ENCODE measurements around the gene TCF4.

Gene TCF4

GRCh38 chr18:55588111-55588869 is at the start of gene TCF4:
TCF4 (minus strand) TSS chr18:55588192; CDS start chr18:55587116, 1,076 bp downstream.
- DNase-seq, result no peak

DNA sequence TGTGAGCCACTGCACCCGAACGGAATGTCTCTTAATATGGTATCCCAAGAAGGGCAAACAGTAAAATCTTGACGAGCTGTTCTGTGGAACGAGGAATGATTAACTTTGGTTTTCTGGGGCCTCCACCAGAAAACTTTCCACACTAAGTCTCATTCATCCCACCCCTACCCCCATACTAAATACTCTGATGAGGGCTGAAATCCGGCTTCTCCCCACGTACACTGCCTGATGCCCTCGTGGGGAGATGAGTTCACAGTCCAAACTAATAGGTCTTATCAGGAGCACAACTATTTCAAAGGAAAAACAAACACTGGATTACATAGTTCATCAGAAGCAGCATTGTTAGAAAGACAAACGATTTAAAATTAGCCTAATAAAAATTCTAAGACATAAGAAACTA is 49.2 kb upstream of the TCF4 start:
- no peak for DNase-seq

GRCh38 chr18:55635439-55635838 is 47.4 kb upstream of the TCF4 start:
- no peak for DNase-seq

- DNase-seq, result no peak
Observed at GRCh38 chr18:55634545-55634944, 46.6 kb upstream of the TCF4 start.

- no peak for DNase-seq
Observed at GRCh38 chr18:55633032-55633431, 45.0 kb upstream of the TCF4 start.

DNA sequence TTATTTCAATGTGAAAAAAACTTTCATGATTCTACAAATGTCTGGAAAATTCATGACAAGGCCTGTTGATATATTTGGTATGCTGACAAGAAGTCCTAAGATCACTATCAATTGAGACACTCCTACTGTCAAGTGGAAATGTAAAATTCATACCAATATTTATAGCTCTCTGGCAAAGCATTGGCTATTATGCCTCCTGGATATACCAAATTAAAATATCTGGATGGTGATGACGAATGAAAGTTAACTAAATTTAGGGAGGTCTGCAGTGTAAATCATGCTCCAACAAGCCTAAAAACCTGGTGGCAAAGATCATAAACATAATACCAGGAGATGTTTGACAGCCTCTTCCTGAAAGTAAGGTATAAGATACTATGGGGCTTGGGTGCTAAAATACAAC is 41.1 kb upstream of the TCF4 start:
- DNase-seq, result no peak

GRCh38 chr18:55627007-55627406 is 39.0 kb upstream of the TCF4 start:
- DNase-seq, result no peak

DNA sequence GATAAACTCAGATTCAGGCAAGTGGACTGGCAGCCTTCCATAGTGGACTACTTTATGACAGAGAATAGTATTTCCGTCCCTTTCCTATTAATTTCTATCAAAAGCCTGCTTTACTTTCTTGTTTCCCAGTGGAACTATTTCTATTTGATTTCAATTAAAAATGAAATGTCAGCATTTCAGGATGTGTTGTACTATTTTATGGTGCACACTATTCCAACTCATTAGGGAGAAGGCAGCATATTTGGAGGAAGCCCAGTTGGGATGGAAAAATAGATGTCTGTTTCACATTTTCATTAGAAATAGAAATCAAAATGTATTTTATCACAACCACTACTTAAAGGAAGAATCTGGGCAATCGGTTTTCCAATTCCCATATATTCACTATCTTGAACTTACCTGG is 37.9 kb upstream of the TCF4 start:
- DNase-seq, result no peak

GRCh38 chr18:55623626-55624025 is 35.6 kb upstream of the TCF4 start:
- no peak for DNase-seq

- no peak for DNase-seq
Observed at GRCh38 chr18:55610506-55610905, 22.5 kb upstream of the TCF4 start.

- no peak for DNase-seq
Observed at GRCh38 chr18:55609160-55609825, 21.3 kb upstream of the TCF4 start.

DNA sequence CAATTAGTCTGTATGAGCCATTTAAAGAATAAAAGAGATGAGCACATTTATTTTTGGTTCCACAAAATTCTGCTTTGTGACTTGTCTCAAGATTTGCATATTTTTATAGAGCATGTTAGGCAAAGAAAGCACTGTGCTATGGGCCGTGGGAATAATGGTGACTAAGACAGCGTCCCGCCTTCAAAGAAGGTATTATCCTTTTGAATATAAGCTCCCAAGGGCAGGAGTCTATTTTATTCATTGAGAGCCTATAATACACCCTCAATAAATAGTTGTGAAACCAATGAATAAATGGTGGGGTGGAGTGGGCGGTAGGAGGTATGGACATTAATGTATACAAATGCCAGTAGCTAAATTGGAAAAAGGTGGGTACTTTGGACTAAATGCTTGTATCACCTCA is 20.5 kb upstream of the TCF4 start:
- DNase-seq, result no peak

GRCh38 chr18:55607773-55608172 is 19.8 kb upstream of the TCF4 start:
- DNase-seq, result no peak

- no peak for DNase-seq
Observed at GRCh38 chr18:55605733-55606338, 17.8 kb upstream of the TCF4 start.

DNA sequence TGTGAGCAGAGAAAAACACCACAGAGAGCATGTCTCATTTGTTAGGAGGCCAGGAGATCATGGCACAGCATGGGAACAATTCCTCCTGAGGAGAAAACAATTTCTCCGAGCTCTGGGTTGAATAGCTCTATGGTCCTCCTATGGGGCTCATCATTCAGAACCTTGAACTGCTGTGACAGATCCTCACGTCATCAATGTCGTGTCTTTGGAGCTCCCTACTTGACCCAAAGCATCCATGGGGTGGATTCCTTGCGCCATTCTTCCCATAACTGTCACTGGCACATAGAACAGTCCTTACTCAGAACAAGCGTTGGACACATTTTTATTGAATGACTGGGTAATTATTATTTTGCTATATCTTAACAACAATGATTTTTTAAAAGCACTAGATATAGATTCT is 15.8 kb upstream of the TCF4 start:
- no peak for DNase-seq

DNA sequence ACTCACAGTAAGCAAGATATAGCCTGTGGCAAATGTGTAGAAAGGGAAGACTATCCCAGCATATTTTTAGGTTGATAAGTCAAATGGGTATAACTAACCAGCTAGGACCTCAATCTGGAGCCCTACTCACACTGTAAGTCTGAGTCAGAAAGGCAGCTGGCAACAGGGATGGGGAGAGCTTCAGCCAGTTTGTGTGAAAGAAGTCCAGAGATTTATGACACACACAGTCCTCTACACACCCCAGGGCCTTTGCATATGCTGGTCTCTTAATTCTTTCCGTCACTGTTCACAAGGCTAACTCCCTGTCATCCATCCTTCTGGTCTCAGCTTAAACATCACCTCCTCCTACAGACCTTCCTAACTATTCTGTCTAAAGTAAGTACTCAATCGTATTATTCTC is 5.9 kb upstream of the TCF4 start:
- DNase-seq, result no peak

- DNase-seq, result no peak
Observed at GRCh38 chr18:55592572-55592971, 4.6 kb upstream of the TCF4 start.

GRCh38 chr18:55592106-55592505 is 4.1 kb upstream of the TCF4 start:
- no peak for DNase-seq

DNA sequence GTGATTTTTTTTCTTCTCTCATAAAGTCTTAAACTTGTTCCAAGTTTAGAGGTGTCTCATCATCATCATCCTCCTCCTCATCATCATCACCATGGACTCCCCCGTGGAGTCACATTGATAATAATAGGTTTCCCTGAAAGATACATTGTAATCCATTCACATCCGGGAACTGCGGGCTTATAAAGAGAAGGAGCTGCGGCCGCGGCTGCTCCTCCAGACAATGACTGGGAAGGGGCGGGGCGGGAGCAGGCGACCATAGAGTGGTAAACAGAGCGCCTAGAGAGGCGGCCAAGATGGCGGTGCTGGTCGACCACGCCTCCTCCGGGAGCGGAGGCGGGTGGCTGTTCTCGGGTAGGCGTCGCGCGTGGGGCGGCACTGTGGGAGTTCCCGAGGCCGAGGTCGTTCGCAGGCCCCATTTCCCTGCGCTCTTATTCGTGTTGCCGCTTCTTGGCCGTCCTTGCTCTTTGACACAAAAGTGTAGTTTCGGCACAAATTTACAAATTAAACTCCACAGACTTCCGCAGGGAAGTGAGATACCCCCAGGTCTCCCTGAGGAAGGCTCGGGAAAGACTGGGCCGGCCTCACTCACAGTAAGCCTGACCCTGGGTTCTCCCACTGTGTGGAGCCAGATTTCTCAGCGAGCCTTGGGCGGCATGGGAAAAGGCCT is 1.8 kb upstream of the TCF4 start:
- DNase-seq, result peak in 3 of 4 experiments; percentile 27 to 70 (median 33)

GRCh38 chr18:55588870-55589595 is 1.0 kb upstream of the TCF4 start:
- DNase-seq, result no peak

DNA sequence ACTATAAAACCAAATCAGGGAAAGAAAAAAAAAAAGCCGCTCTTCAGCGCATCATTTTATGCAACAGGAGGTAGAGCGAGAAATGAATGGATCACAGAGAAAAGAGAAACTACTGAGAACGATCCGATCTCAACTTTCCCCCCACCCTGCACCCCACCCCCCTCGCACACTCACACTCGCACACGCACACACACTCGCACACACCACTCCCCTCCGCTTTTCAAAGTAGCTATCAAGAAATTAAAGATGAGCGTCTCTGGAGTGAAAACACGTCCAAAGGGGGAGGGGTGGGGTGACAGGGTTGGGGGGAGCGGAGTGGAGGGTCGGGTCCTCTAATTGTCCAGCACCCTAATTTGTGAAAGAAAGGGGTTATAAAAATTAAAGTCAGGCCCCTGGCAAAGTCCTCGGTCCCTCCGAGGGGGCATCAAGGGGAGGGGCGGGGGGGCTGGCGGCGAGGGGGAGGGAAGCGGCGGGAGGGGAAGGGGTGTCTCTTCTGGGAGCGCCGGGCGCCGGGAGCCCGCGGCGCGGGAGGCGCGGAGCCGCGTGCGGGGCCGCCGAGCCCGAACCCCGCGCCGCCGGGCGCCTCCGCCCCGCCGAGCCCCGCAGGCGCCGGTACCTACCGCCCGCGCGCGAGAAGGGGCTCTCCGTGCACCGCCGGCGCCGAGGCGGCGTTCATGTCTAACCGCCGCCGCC is 428 bp downstream of the TCF4 start:
- no peak for DNase-seq

GRCh38 chr18:55585920-55586561 is 2.0 kb downstream of the TCF4 start:
- DNase-seq, result no peak
